Astrocyte of the spinal cord (primary cell): ENCODE measurements around the gene RHOJ.

ENCODE experiments used
- DNase-seq: peaks from one replicate; pipeline ENCODE4 v3.0.0; 2011; ENCODE audit warnings: low read depth, low spot score
- H3K4me3 ChIP-seq: 2 replicates; pipeline ENCODE4 v1.5.1; 2011; ENCODE audit warnings: low read depth, mild to moderate bottlenecking, low read length, moderate library complexity
- CTCF ChIP-seq: IDR thresholded peaks from 2 replicates; pipeline ENCODE4 v1.5.1; 2012; ENCODE audit warnings: low read depth, mild to moderate bottlenecking, low read length, inconsistent platforms
- in situ Hi-C: cut with HindIII; loops from 2 replicates; pipeline ENCODE4 v1.10.0; 2017; ENCODE audit warnings: low sequenced_read_pairs

The RHOJ gene

GRCh38 chr14:63243646-63244045, 39.4 kb downstream of the RHOJ start:
- DNase-seq, result no peak
- TF ChIP-seq CTCF, result no peak
- no peak overlapping the region for H3K4me3 ChIP-seq
- in situ Hi-C loops, result no loop called here

GRCh38 chr14:63245893-63246292, 41.6 kb downstream of the RHOJ start:
- TF ChIP-seq CTCF, result no peak
- in situ Hi-C loops, result no loop called here
- H3K4me3 ChIP-seq, result no peak overlapping the region
- no peak for DNase-seq

- H3K4me3 ChIP-seq, result no peak overlapping the region
- in situ Hi-C loops, result no loop called here
- peak; percentile 36 for DNase-seq
- no peak for TF ChIP-seq CTCF
Measured at GRCh38 chr14:63248211-63248610, 44.0 kb downstream of the RHOJ start.

GRCh38 chr14:63249092-63249491, 44.8 kb downstream of the RHOJ start:
- peak; percentile 41 for DNase-seq
- H3K4me3 ChIP-seq, result no peak overlapping the region
- no peak for TF ChIP-seq CTCF
- in situ Hi-C loops, result no loop called here

- no peak for TF ChIP-seq CTCF
- no peak for DNase-seq
- in situ Hi-C loops, result no loop called here
- no peak overlapping the region for H3K4me3 ChIP-seq
Measured at GRCh38 chr14:63257299-63257698, 53.1 kb downstream of the RHOJ start.

- DNase-seq, result no peak
- no peak for TF ChIP-seq CTCF
- in situ Hi-C loops, result no loop called here
- no peak overlapping the region for H3K4me3 ChIP-seq
Measured at GRCh38 chr14:63262446-63262845, 58.2 kb downstream of the RHOJ start.

GRCh38 chr14:63266106-63266505, 61.9 kb downstream of the RHOJ start:
- DNase-seq, result no peak
- no peak overlapping the region for H3K4me3 ChIP-seq
- in situ Hi-C loops, result no loop called here
- TF ChIP-seq CTCF, result no peak
